Activated naive CD8-positive, alpha-beta T cell treated with anti-CD3 and anti-CD28 coated beads, Interleukin-2, amount 50 U/mL, for 24 hours (primary cell): ENCODE data around the gene C8G.

Experiments used
- ATAC-seq: fragments of 150-1000 bp; cut with Tn5 transposase; one replicate; pipeline ENCODE4 v1.10.0; 2021
- DNase-seq: peaks from one replicate; pipeline ENCODE4 v3.0.0; 2021
- H3K27ac Mint-ChIP-seq: one replicate; pipeline ENCODE4 v1.8.0; 2021; ENCODE audit warnings: mild to moderate bottlenecking, mixed read lengths
- H3K27me3 Mint-ChIP-seq: one replicate; pipeline ENCODE4 v1.8.0; 2021; ENCODE audit warnings: mixed read lengths
- H3K36me3 Mint-ChIP-seq: one replicate; pipeline ENCODE4 v1.8.0; 2021; ENCODE audit warnings: low read depth, mixed read lengths
- H3K4me1 Mint-ChIP-seq: one replicate; pipeline ENCODE4 v1.8.0; 2021; ENCODE audit warnings: mixed read lengths
- H3K4me3 Mint-ChIP-seq: one replicate; pipeline ENCODE4 v1.8.0; 2021; ENCODE audit warnings: mild to moderate bottlenecking, moderate library complexity, mixed read lengths
- H3K9me3 Mint-ChIP-seq: one replicate; pipeline ENCODE4 v1.8.0; 2021; ENCODE audit warnings: mixed read lengths

C8G gene

GRCh38 chr9:136994888-136995230 lies 49.8 kb downstream of the C8G start:
- peaks cover 5% of the 10 kb centered on the region for H3K27me3 Mint-ChIP-seq
- ATAC-seq = no peak
- H3K4me3 Mint-ChIP-seq = no peak overlapping the region
- no peak overlapping the region for H3K27ac Mint-ChIP-seq
- peaks cover 49% of the 10 kb centered on the region for H3K4me1 Mint-ChIP-seq
- DNase-seq = no peak
- H3K36me3 Mint-ChIP-seq = no peaks in the 10 kb centered on the region
- H3K9me3 Mint-ChIP-seq = no peaks in the 10 kb centered on the region

- DNase-seq = no peak
- H3K9me3 Mint-ChIP-seq = no peaks in the 10 kb centered on the region
- ATAC-seq = no peak
- peaks cover 5% of the 10 kb centered on the region for H3K27me3 Mint-ChIP-seq
- peaks cover 54% of the 10 kb centered on the region for H3K4me1 Mint-ChIP-seq
- no peak overlapping the region for H3K27ac Mint-ChIP-seq
- H3K36me3 Mint-ChIP-seq = no peaks in the 10 kb centered on the region
- H3K4me3 Mint-ChIP-seq = no peak overlapping the region
Observed at GRCh38 chr9:136995362-136995761, 50.3 kb downstream of the C8G start.

GRCh38 chr9:136995772-136996311 lies 50.8 kb downstream of the C8G start:
- H3K4me1 Mint-ChIP-seq = peaks cover 58% of the 10 kb centered on the region
- no peak overlapping the region for H3K4me3 Mint-ChIP-seq
- peaks cover 5% of the 10 kb centered on the region for H3K27me3 Mint-ChIP-seq
- DNase-seq = no peak
- no peak for ATAC-seq
- H3K27ac Mint-ChIP-seq = no peak overlapping the region
- no peaks in the 10 kb centered on the region for H3K9me3 Mint-ChIP-seq
- H3K36me3 Mint-ChIP-seq = no peaks in the 10 kb centered on the region
